ENCODE data around the gene MPI. TPM values are rescaled to one million over a fixed set of nuclear protein-coding genes. Genes with fewer than 3 reads are reported as not detected.

The MPI gene
- total RNA-seq, 6 experiments from 2014 or later = 32.3 to 43.0 (median 35.4) TPM

GRCh38 chr15:74869372-74869725, 20.5 kb upstream of the MPI start:
- H3K27me3 Mint-ChIP-seq (ENCODE audit: insufficient read depth) = peaks cover 2% of the 10 kb centered on the region
- no peak overlapping the region for H3K27ac Mint-ChIP-seq
- DNase-seq = no peak
- H3K4me3 Mint-ChIP-seq = no peak overlapping the region
- no peaks in the 10 kb centered on the region for H3K9me3 Mint-ChIP-seq
- H3K4me1 Mint-ChIP-seq (ENCODE audit: low read depth) = peaks cover 64% of the 10 kb centered on the region
- TF ChIP-seq CTCF (IDR thresholded peaks at IDR 0.05) = no peak
- peaks cover 20% of the 10 kb centered on the region for H3K36me3 Mint-ChIP-seq (ENCODE audit: low read depth)

- no peak for DNase-seq
- H3K4me1 Mint-ChIP-seq (ENCODE audit: low read depth) = peaks cover 60% of the 10 kb centered on the region
- peak overlapping the region; percentile 52 for H3K27ac Mint-ChIP-seq
- H3K36me3 Mint-ChIP-seq (ENCODE audit: low read depth) = peaks cover 20% of the 10 kb centered on the region
- no peaks in the 10 kb centered on the region for H3K9me3 Mint-ChIP-seq
- H3K4me3 Mint-ChIP-seq = no peak overlapping the region
- TF ChIP-seq CTCF (IDR thresholded peaks at IDR 0.05) = no peak
- peaks cover 2% of the 10 kb centered on the region for H3K27me3 Mint-ChIP-seq (ENCODE audit: insufficient read depth)
Observed at GRCh38 chr15:74869726-74870407, 20.0 kb upstream of the MPI start.

GRCh38 chr15:74870436-74871215, 19.2 kb upstream of the MPI start:
- no peak for DNase-seq
- peaks cover 55% of the 10 kb centered on the region for H3K4me1 Mint-ChIP-seq (ENCODE audit: low read depth)
- no peak for TF ChIP-seq CTCF (IDR thresholded peaks at IDR 0.05)
- H3K27me3 Mint-ChIP-seq (ENCODE audit: insufficient read depth) = peaks cover 2% of the 10 kb centered on the region
- H3K9me3 Mint-ChIP-seq = no peaks in the 10 kb centered on the region
- peaks cover 20% of the 10 kb centered on the region for H3K36me3 Mint-ChIP-seq (ENCODE audit: low read depth)
- H3K27ac Mint-ChIP-seq = peak overlapping the region; percentile 52; the same call in 1 of the 2 replicates
- H3K4me3 Mint-ChIP-seq = peak overlapping the region; percentile 43; the same call in 1 of the 2 replicates

GRCh38 chr15:74872702-74873035, 17.2 kb upstream of the MPI start:
- peaks cover 38% of the 10 kb centered on the region for H3K4me1 Mint-ChIP-seq (ENCODE audit: low read depth)
- no peaks in the 10 kb centered on the region for H3K9me3 Mint-ChIP-seq
- H3K36me3 Mint-ChIP-seq (ENCODE audit: low read depth) = peaks cover 15% of the 10 kb centered on the region
- peak overlapping the region; percentile 99 for H3K4me3 Mint-ChIP-seq
- TF ChIP-seq CTCF (IDR thresholded peaks at IDR 0.05) = no peak
- peak overlapping the region; percentile 96 for H3K27ac Mint-ChIP-seq
- DNase-seq = no peak
- H3K27me3 Mint-ChIP-seq (ENCODE audit: insufficient read depth) = peaks cover 6% of the 10 kb centered on the region

- no peak for TF ChIP-seq CTCF (IDR thresholded peaks at IDR 0.05)
- Mint-ChIP-seq H3K9me3 (no peaks in the 10 kb centered on the region), H3K27me3 (ENCODE audit: insufficient read depth) (peaks cover 9% of the 10 kb centered on the region), H3K27ac (peak within 1 kb of the TSS; percentile 96), H3K36me3 (ENCODE audit: low read depth) (peaks cover 10% of the 10 kb centered on the region), H3K4me1 (ENCODE audit: low read depth) (peaks cover 34% of the 10 kb centered on the region), H3K4me3 (peak within 1 kb of the TSS; percentile 99)
- DNase-seq = peak; percentile 88
Observed at GRCh38 chr15:74873036-74873755, 16.6 kb upstream of the MPI start, which contains the start of gene SCAMP2. SCAMP2 (minus strand) TSS chr15:74873365; CDS start chr15:74873255, 110 bp downstream.
